Upper lobe of left lung (tissue), 6 donors: Measurements from ENCODE around the gene UGT1A8. TPM values are rescaled to one million over a fixed set of nuclear protein-coding genes. Genes with fewer than 3 reads are reported as not detected.
A peak's percentile ranks its signal among the peaks of the same experiment; 100 is the strongest.

ENCODE experiments used
- ATAC-seq, 2 donors: fragments of 200-7000 bp; cut with Tn5 transposase; one replicate each; pipeline ENCODE4 v1.9.1; 2022; ENCODE audit warnings: mild to moderate bottlenecking in 2 of 2, moderate library complexity in 2 of 2; ENCODE audit not compliant: low FRiP score in 2 of 2
- DNase-seq, 2 donors: peaks; one replicate each; pipeline ENCODE4 v3.0.0-alpha.2; 2019 to 2020
- H3K27ac ChIP-seq, 4 donors: fragments of 200-600 bp; sonication (generic); one replicate each; pipeline ENCODE4 v1.5.1; 2016 to 2019
- H3K27me3 ChIP-seq, 4 donors: fragments of 200-600 bp; sonication (generic); one replicate each; pipeline ENCODE4 v1.5.1; 2017 to 2019
- H3K36me3 ChIP-seq, 4 donors: fragments of 200-600 bp; sonication (generic); one replicate each; pipeline ENCODE4 v1.5.1; 2016 to 2019
- H3K4me1 ChIP-seq, 4 donors: fragments of 200-600 bp; sonication (generic); one replicate each; pipeline ENCODE4 v1.5.1; 2018 to 2019
- H3K4me3 ChIP-seq, 4 donors: fragments of 200-600 bp; sonication (generic); one replicate each; pipeline ENCODE4 v1.5.1; 2017 to 2019; ENCODE audit warnings: mild to moderate bottlenecking in 2 of 4, moderate library complexity in 1 of 4
- H3K9me3 ChIP-seq, 4 donors: fragments of 200-600 bp; sonication (generic); one replicate each; pipeline ENCODE4 v1.5.1; 2018 to 2019
- CTCF ChIP-seq, 6 experiments: fragments of 450-650 bp in 4 of 6; fragments of 200-600 bp in 2 of 6; sonication (generic) in 2 of 6; IDR thresholded peaks; one replicate each; pipeline ENCODE4 v1.5.1; 2016 to 2019; ENCODE audit warnings: antibody characterized with exemption in 6 of 6
- EP300 ChIP-seq, 4 donors: sonication (generic); formaldehyde crosslinking; IDR thresholded peaks; one replicate each; pipeline ENCODE4 v1.5.1; 2017; ENCODE audit warnings: antibody characterized with exemption in 4 of 4, control low read depth in 2 of 4
- POLR2A ChIP-seq, 4 donors: fragments of 450-650 bp; IDR thresholded peaks; one replicate each; pipeline ENCODE4 v1.5.1; 2016 to 2017; ENCODE audit warnings: antibody characterized with exemption in 4 of 4, mild to moderate bottlenecking in 2 of 4
- POLR2AphosphoS5 ChIP-seq, 2 donors: sonication (generic); formaldehyde crosslinking; IDR thresholded peaks; one replicate each; pipeline ENCODE4 v1.5.1; 2017; ENCODE audit warnings: antibody characterized with exemption in 2 of 2
- WGBS, 2 donors: methylation state at CpG; one replicate each; pipeline ENCODE4 v1.1.5; 2017 to 2018; 5-methylcytosine and 5-hydroxymethylcytosine counted together
- total RNA-seq, 6 donors: library from RNA; depleted of rRNA in 4 of 6; stranded (reverse); fragments of >200 nt in 4 of 6; gene quantifications; one replicate each; pipeline versions ENCODE4 v1.1.0 to v1.2.1, GENCODE V29; 2016 to 2021
- donor health status: DM: no; HTN: no; CAD: no; lungs with moderate emphysema.
- donor health status: DM: no; HTN: yes; CAD: no; lungs with severe emphysema.

UGT1A8 gene
- total RNA-seq, 6 donors from 2014 or later: not detected

GRCh38 chr2:233691443-233692433 is 74.3 kb downstream of the UGT1A8 start:
- no peaks in the 10 kb centered on the region for H3K9me3 ChIP-seq
- DNase-seq (no peak), ATAC-seq (peak; percentile 25 to 65)
- H3K27me3 ChIP-seq: no peaks in the 10 kb centered on the region
- H3K27ac ChIP-seq: no peak overlapping the region
- H3K4me3 ChIP-seq: no peak overlapping the region
- 87% methylated on average over 8 to 11 of the region's 11 CpGs for WGBS, 2 donors
- H3K4me1 ChIP-seq: no peaks in the 10 kb centered on the region
- H3K36me3 ChIP-seq: no peaks in the 10 kb centered on the region
- TF ChIP-seq EP300 (IDR thresholded peaks at IDR 0.05): no peak
- TF ChIP-seq POLR2A (IDR thresholded peaks at IDR 0.05): no peak
- TF ChIP-seq CTCF (IDR thresholded peaks at IDR 0.05): no peak
- no peak for TF ChIP-seq POLR2AphosphoS5 (IDR thresholded peaks at IDR 0.05)

- ATAC-seq (no peak), DNase-seq (no peak)
- H3K4me3 ChIP-seq: no peak within 1 kb of the TSS
- H3K9me3 ChIP-seq: no peaks in the 10 kb centered on the region
- H3K27me3 ChIP-seq: no peaks in the 10 kb centered on the region
- TF ChIP-seq POLR2AphosphoS5 (IDR thresholded peaks at IDR 0.05): no peak
- TF ChIP-seq POLR2A (IDR thresholded peaks at IDR 0.05): no peak
- TF ChIP-seq CTCF (IDR thresholded peaks at IDR 0.05): no peak
- TF ChIP-seq EP300 (IDR thresholded peaks at IDR 0.05): no peak
- H3K27ac ChIP-seq: no peak within 1 kb of the TSS
- H3K4me1 ChIP-seq: no peaks in the 10 kb centered on the region
- no peaks in the 10 kb centered on the region for H3K36me3 ChIP-seq
- WGBS, 2 donors: 80 to 83% methylated on average over 4 of the region's 4 CpGs
Observed at GRCh38 chr2:233692648-233693047, 75.2 kb downstream of the UGT1A8 start, which contains the start of gene UGT1A6. TSS of gene UGT1A6 (plus strand) at chr2:233692890. CDS start at chr2:233693005, 115 bp downstream.

GRCh38 chr2:233693963-233694362 is 76.5 kb downstream of the UGT1A8 start:
- Histone ChIP-seq H3K36me3 (no peaks in the 10 kb centered on the region), H3K27me3 (no peaks in the 10 kb centered on the region), H3K4me3 (no peak overlapping the region), H3K27ac (no peak overlapping the region), H3K9me3 (no peaks in the 10 kb centered on the region), H3K4me1 (no peaks in the 10 kb centered on the region)
- ATAC-seq (no peak), DNase-seq (no peak)
- no peak for TF ChIP-seq EP300 (IDR thresholded peaks at IDR 0.05)
- TF ChIP-seq POLR2AphosphoS5 (IDR thresholded peaks at IDR 0.05): no peak
- TF ChIP-seq POLR2A (IDR thresholded peaks at IDR 0.05): no peak
- TF ChIP-seq CTCF (IDR thresholded peaks at IDR 0.05): no peak
- WGBS, 2 donors: 62 to 65% methylated on average over 6 of the region's 6 CpGs

GRCh38 chr2:233698740-233699139 is 81.3 kb downstream of the UGT1A8 start:
- WGBS, 2 donors: 71 to 80% methylated on average over 4 of the region's 4 CpGs
- H3K27ac ChIP-seq: no peak overlapping the region
- H3K27me3 ChIP-seq: no peaks in the 10 kb centered on the region
- ATAC-seq (no peak), DNase-seq (no peak)
- no peaks in the 10 kb centered on the region for H3K36me3 ChIP-seq
- H3K4me3 ChIP-seq: no peak overlapping the region
- H3K9me3 ChIP-seq: no peaks in the 10 kb centered on the region
- TF ChIP-seq CTCF (IDR thresholded peaks at IDR 0.05): no peak
- no peak for TF ChIP-seq POLR2A (IDR thresholded peaks at IDR 0.05)
- H3K4me1 ChIP-seq: no peaks in the 10 kb centered on the region
